ENCODE results near the gene APLP2. TPM values are rescaled to one million over a fixed set of nuclear protein-coding genes. Genes with fewer than 3 reads are reported as not detected.

The APLP2 gene
- total RNA-seq, 4 donors from 2014 or later: 226 to 376 (median 262) TPM

DNA sequence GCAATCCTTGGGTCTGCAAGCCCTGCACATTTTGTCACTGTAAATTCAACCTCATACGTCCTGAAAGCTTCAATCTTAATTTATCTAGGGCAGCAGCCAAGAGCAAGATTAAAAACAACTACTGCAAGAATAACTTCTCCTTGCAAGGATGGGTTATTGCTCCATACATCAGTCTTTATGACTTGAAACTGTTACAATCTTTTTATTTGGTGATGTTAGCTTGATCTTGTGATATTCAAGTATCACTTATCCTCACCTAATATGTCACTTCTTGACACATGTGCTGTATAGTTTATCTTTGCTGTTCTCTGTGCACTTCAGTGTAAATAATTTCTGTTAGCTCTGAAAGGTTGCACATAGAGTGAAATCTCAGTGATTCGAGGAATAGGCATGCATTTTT, 14.7 kb upstream of the APLP2 start:
- Histone ChIP-seq H3K36me3 (no peaks in the 10 kb centered on the region), H3K27ac (no peak overlapping the region), H3K9me3 (no peaks in the 10 kb centered on the region), H3K27me3 (no peaks in the 10 kb centered on the region), H3K4me1 (no peaks in the 10 kb centered on the region), H3K4me3 (no peak overlapping the region)
- intact Hi-C loops (cut with DNase I; ENCODE audit: low total_unique reads): no loop called here
- TF ChIP-seq, protein P1, sequence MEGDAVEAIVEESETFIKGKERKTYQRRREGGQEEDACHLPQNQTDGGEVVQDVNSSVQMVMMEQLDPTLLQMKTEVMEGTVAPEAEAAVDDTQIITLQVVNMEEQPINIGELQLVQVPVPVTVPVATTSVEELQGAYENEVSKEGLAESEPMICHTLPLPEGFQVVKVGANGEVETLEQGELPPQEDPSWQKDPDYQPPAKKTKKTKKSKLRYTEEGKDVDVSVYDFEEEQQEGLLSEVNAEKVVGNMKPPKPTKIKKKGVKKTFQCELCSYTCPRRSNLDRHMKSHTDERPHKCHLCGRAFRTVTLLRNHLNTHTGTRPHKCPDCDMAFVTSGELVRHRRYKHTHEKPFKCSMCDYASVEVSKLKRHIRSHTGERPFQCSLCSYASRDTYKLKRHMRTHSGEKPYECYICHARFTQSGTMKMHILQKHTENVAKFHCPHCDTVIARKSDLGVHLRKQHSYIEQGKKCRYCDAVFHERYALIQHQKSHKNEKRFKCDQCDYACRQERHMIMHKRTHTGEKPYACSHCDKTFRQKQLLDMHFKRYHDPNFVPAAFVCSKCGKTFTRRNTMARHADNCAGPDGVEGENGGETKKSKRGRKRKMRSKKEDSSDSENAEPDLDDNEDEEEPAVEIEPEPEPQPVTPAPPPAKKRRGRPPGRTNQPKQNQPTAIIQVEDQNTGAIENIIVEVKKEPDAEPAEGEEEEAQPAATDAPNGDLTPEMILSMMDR (IDR thresholded peaks at IDR 0.05): no peak
- no peak for TF ChIP-seq POLR2A (IDR thresholded peaks at IDR 0.05)
- no peak for DNase-seq

DNA sequence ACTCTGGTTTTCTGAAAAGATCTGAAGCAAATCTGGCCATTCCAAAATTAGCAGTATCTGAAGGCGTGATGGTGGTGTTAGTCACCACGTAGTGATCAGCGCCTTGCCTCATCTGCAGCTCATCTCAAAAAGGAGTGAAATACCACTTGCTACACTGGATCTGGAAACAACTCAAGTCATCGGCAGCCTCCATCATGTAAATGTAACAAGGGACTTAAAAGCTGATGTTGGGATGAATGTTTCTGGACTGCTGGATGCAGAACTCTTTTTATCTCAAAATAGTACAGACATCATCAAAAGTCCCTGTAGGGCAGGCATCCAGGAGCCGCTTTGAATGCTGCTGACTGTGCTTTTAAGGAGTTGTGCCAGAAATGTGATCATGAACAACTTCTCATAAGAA, 14.1 kb upstream of the APLP2 start:
- DNase-seq: no peak

DNA sequence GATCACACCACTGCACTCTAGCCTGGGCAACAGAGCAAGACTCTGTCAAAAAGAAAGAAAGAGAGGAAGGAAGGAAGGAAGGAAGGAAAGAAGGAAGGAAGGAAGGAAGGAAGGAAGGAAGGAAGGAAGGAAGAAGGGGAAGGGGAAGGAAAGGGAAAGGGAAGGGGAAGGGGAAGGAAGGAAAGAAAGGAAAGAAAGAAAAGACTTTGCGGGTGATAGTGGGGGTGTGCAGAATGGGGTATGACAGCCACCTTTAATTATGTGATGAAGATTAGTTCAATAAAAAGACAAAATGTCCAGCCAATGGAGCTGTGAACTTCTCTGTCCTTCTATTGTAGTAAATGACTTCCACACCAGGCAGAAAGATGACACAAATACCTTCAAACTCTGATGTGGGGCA, 8.7 kb upstream of the APLP2 start:
- no peak overlapping the region for H3K27ac ChIP-seq
- H3K4me3 ChIP-seq: no peak overlapping the region
- H3K36me3 ChIP-seq: no peaks in the 10 kb centered on the region
- H3K4me1 ChIP-seq: no peaks in the 10 kb centered on the region
- DNase-seq: no peak
- H3K27me3 ChIP-seq: no peaks in the 10 kb centered on the region
- H3K9me3 ChIP-seq: no peaks in the 10 kb centered on the region
- TF ChIP-seq POLR2A (IDR thresholded peaks at IDR 0.05): no peak
- TF ChIP-seq, protein P1 (IDR thresholded peaks at IDR 0.05): no peak
- intact Hi-C loops (cut with DNase I; ENCODE audit: low total_unique reads): no loop called here

More for the DNA sequence above, 14.1 kb upstream of the APLP2 start:
- intact Hi-C loops (cut with DNase I; ENCODE audit: low total_unique reads): no loop called here
- TF ChIP-seq, protein P1 (IDR thresholded peaks at IDR 0.05): no peak
- no peak for TF ChIP-seq POLR2A (IDR thresholded peaks at IDR 0.05)
- no peak overlapping the region for H3K27ac ChIP-seq
- H3K9me3 ChIP-seq: no peaks in the 10 kb centered on the region
- H3K4me3 ChIP-seq: no peak overlapping the region
- no peaks in the 10 kb centered on the region for H3K36me3 ChIP-seq
- no peaks in the 10 kb centered on the region for H3K27me3 ChIP-seq
- no peaks in the 10 kb centered on the region for H3K4me1 ChIP-seq

DNA sequence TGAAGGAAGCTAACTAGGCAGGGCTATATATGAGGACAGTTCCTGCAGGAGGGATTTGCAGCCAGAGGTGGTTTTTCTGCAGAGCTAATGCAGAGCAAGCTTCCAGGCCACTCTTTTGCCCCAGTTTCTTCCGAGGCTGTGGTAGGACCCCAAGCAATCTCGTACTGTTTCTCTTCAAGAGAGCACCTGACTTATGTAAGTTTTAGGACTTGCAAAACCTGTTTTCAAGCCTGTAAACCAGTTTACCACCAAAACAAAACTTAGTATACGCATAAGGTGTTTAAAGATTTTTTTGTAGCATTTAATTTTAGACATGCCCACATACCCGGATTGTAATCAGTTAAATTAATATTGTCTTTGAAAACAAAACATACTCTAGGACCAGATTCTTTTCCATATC, 7.7 kb upstream of the APLP2 start:
- Histone ChIP-seq H3K27me3 (no peaks in the 10 kb centered on the region), H3K9me3 (no peaks in the 10 kb centered on the region), H3K4me1 (no peaks in the 10 kb centered on the region), H3K36me3 (no peaks in the 10 kb centered on the region), H3K4me3 (no peak overlapping the region), H3K27ac (no peak overlapping the region)
- no peak for DNase-seq
- TF ChIP-seq POLR2A (IDR thresholded peaks at IDR 0.05): no peak
- TF ChIP-seq, protein P1 (IDR thresholded peaks at IDR 0.05): no peak
- intact Hi-C loops (cut with DNase I; ENCODE audit: low total_unique reads): no loop called here

DNA sequence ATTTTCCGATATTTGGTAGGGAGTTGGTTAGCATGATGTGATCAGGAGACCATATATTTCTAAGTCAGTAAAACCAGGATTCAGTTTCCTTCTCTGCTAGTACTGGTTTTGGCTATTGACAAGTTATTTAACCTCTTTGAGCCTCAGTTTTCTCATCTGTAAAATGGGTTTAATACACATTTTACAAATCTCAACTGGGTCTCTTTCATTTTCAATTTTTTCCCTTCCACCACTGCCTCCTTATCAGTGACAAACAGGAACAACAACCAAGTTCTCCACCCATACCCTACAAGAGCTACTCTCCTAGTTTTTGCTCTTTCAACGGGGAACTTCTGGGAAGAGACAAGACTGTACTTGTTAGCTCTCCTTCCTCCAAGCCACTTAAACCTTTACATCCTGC, 6.2 kb upstream of the APLP2 start:
- intact Hi-C loops (cut with DNase I; ENCODE audit: low total_unique reads): no loop called here
- no peaks in the 10 kb centered on the region for H3K36me3 ChIP-seq
- H3K9me3 ChIP-seq: no peaks in the 10 kb centered on the region
- no peaks in the 10 kb centered on the region for H3K27me3 ChIP-seq
- no peak for DNase-seq
- no peak overlapping the region for H3K27ac ChIP-seq
- H3K4me3 ChIP-seq: no peak overlapping the region
- peaks cover 0 to 6% of the 10 kb centered on the region in 2 donors for H3K4me1 ChIP-seq
- TF ChIP-seq, protein P1 (IDR thresholded peaks at IDR 0.05): no peak
- no peak for TF ChIP-seq POLR2A (IDR thresholded peaks at IDR 0.05)
